H1 (cell line): ENCODE results near the gene FAM174B. TPM values are rescaled to one million over a fixed set of nuclear protein-coding genes. Genes with fewer than 3 reads are reported as not detected.

Source experiments
- CTCF ChIA-PET: fragments of 300-600 bp; sonication (Branson Sonifier 250); formaldehyde crosslinking; loops from one replicate; lab custom pipeline; 2021; ENCODE audit not compliant: partially characterized antibody; lab: Charles Lee
- POLR2A ChIA-PET: fragments of 300-600 bp; sonication (Branson Sonifier 250); formaldehyde crosslinking; loops from one replicate; lab custom pipeline; 2021; ENCODE audit warnings: inconsistent platforms; ENCODE audit not compliant: partially characterized antibody; lab: Charles Lee
- DNase-seq, 2 experiments: peaks; one replicate each; pipeline versions ENCODE4 v3.0.0 to v3.0.0-alpha.2; 2010 to 2022; ENCODE audit warnings: low spot score in 2 of 2, low read depth in 1 of 2, mixed read lengths in 1 of 2
- FAIRE-seq: peaks from 2 replicates; lab custom pipeline; 2011; peaks lifted over from hg19 to GRCh38; lab: Jason Lieb, UNC
- H2AFZ ChIP-seq: 2 replicates; pipeline ENCODE4 v1.8.1; 2012; ENCODE audit warnings: low read length, inconsistent platforms
- H2AK5ac ChIP-seq: 2 replicates; pipeline ENCODE4 v1.6.1; 2013; ENCODE audit warnings: low read depth, low read length
- H2BK120ac ChIP-seq: replicated peaks from 2 replicates; pipeline ENCODE3; 2013; ENCODE audit warnings: low read depth, low read length, inconsistent platforms
- H2BK12ac ChIP-seq: 2 replicates; pipeline ENCODE4 v1.6.1; 2013; ENCODE audit warnings: low read depth, low read length
- H2BK15ac ChIP-seq: 2 replicates; pipeline ENCODE4 v1.6.1; 2013; ENCODE audit warnings: low read length
- H2BK20ac ChIP-seq: 2 replicates; pipeline ENCODE4 v1.6.1; 2013; ENCODE audit warnings: low read length
- H2BK5ac ChIP-seq: 2 replicates; pipeline ENCODE4 v1.6.1; 2013; ENCODE audit warnings: low read depth, low read length
- H3K14ac ChIP-seq: 2 replicates; pipeline ENCODE4 v1.6.1; 2013; ENCODE audit warnings: inconsistent platforms; ENCODE audit not compliant: insufficient read length
- H3K18ac ChIP-seq: 2 replicates; pipeline ENCODE4 v1.6.1; 2013; ENCODE audit warnings: low read length; ENCODE audit errors: extremely low read depth
- H3K23ac ChIP-seq: 2 replicates; pipeline ENCODE4 v1.6.1; 2013; ENCODE audit warnings: inconsistent platforms; ENCODE audit not compliant: insufficient read length
- H3K23me2 ChIP-seq: 2 replicates; pipeline ENCODE4 v1.6.1; 2013; ENCODE audit warnings: low read depth, low read length
- H3K27ac ChIP-seq: 2 replicates; pipeline ENCODE4 v1.6.1; 2011; ENCODE audit warnings: low read depth, low read length, inconsistent platforms
- H3K27me3 ChIP-seq, 4 experiments: replicated peaks in 1 of 4; 1 replicate in 1 of 4; 2 replicates in 3 of 4; pipeline versions ENCODE4 v1.6.1 to v1.8.1; 2011 to 2013; ENCODE audit warnings: low read length in 3 of 4, mild to moderate bottlenecking in 3 of 4, inconsistent platforms in 2 of 4, mixed read lengths in 2 of 4, moderate library complexity in 1 of 4; ENCODE audit not compliant: control insufficient read depth in 3 of 4, insufficient read depth in 3 of 4; ENCODE audit errors: extremely low read depth in 1 of 4
- H3K36me3 ChIP-seq, 4 experiments: 2 replicates each; pipeline versions ENCODE4 v1.6.1 to v1.8.1; 2011 to 2013; ENCODE audit warnings: mild to moderate bottlenecking in 4 of 4, low read length in 3 of 4, moderate library complexity in 2 of 4, control low read depth in 1 of 4, inconsistent platforms in 1 of 4; ENCODE audit not compliant: insufficient read depth in 4 of 4, control insufficient read depth in 2 of 4
- H3K4ac ChIP-seq: replicated peaks from 2 replicates; pipeline ENCODE3; 2013; ENCODE audit warnings: low read length, low read depth, mixed read lengths, inconsistent platforms; ENCODE audit not compliant: insufficient read length
- H3K4me1 ChIP-seq, 4 experiments: replicated peaks in 1 of 4; 1 replicate in 1 of 4; 2 replicates in 3 of 4; pipeline versions ENCODE4 v1.6.1 to v1.8.1; 2011 to 2013; ENCODE audit warnings: low read length in 3 of 4, inconsistent platforms in 2 of 4, mixed read lengths in 1 of 4; ENCODE audit not compliant: insufficient read depth in 4 of 4, control insufficient read depth in 3 of 4
- H3K4me2 ChIP-seq, 2 experiments: 2 replicates each; pipeline versions ENCODE4 v1.6.1 to v1.8.1; 2011 to 2013; ENCODE audit warnings: low read depth in 2 of 2, low read length in 2 of 2, control low read depth in 1 of 2, inconsistent platforms in 1 of 2, mild to moderate bottlenecking in 1 of 2; ENCODE audit not compliant: insufficient read depth in 1 of 2
- H3K4me3 ChIP-seq, 4 experiments: fragments of 200-600, 300-600 bp in 1 of 4; sonication (generic), shearing (Covaris generic), sonication (Bioruptor Twin) in 1 of 4; 2 replicates each; pipeline versions ENCODE4 v1.5.1 to v1.8.1; 2011 to 2016; ENCODE audit warnings: low read length in 4 of 4, low read depth in 3 of 4, control low read depth in 2 of 4, inconsistent platforms in 2 of 4, mild to moderate bottlenecking in 2 of 4, mixed read lengths in 1 of 4, moderate library complexity in 1 of 4; ENCODE audit not compliant: insufficient read depth in 2 of 4; ENCODE audit errors: extremely low read depth in 1 of 4
- H3K56ac ChIP-seq: replicated peaks from 2 replicates; pipeline ENCODE3; 2013; ENCODE audit warnings: low read depth, mild to moderate bottlenecking, mixed read lengths, low read length, inconsistent platforms; ENCODE audit not compliant: insufficient read length
- H3K79me1 ChIP-seq: 2 replicates; pipeline ENCODE4 v1.6.1; 2013; ENCODE audit warnings: low read depth, low read length, control low read depth
- H3K79me2 ChIP-seq, 2 experiments: 2 replicates each; pipeline versions ENCODE4 v1.6.1 to v1.8.1; 2012 to 2013; ENCODE audit warnings: low read length in 2 of 2, mild to moderate bottlenecking in 2 of 2, inconsistent platforms in 1 of 2; ENCODE audit not compliant: insufficient read depth in 2 of 2, control insufficient read depth in 1 of 2
- H3K9ac ChIP-seq, 4 experiments: replicated peaks in 1 of 4; 1 replicate in 1 of 4; 2 replicates in 3 of 4; pipeline versions ENCODE4 v1.6.1 to v1.8.1; 2011 to 2013; ENCODE audit warnings: low read depth in 3 of 4, low read length in 3 of 4, control low read depth in 2 of 4, mild to moderate bottlenecking in 2 of 4, moderate library complexity in 2 of 4, inconsistent platforms in 1 of 4; ENCODE audit errors: extremely low read depth in 1 of 4
- H3K9me3 ChIP-seq, 2 experiments: 2 replicates each; pipeline versions ENCODE4 v1.6.1 to v1.8.1; 2012 to 2013; ENCODE audit warnings: mild to moderate bottlenecking in 2 of 2, moderate library complexity in 2 of 2, control low read depth in 1 of 2, inconsistent platforms in 1 of 2, low read depth in 1 of 2, low read length in 1 of 2, mixed read lengths in 1 of 2; ENCODE audit not compliant: insufficient read depth in 2 of 2
- H4K20me1 ChIP-seq, 2 experiments: replicated peaks in 1 of 2; 2 replicates each; pipeline versions ENCODE3 to v1.8.1; 2011 to 2013; ENCODE audit warnings: inconsistent platforms in 2 of 2, low read length in 2 of 2, mild to moderate bottlenecking in 1 of 2; ENCODE audit not compliant: insufficient read depth in 2 of 2, control insufficient read depth in 1 of 2
- H4K5ac ChIP-seq: 2 replicates; pipeline ENCODE4 v1.6.1; 2013; ENCODE audit warnings: low read length, low read depth, mixed read lengths, inconsistent platforms; ENCODE audit not compliant: insufficient read length
- H4K8ac ChIP-seq: 2 replicates; pipeline ENCODE4 v1.8.0; 2013; ENCODE audit warnings: mild to moderate bottlenecking, moderate library complexity, low read length, inconsistent platforms; ENCODE audit not compliant: insufficient read depth; ENCODE audit errors: extremely low read depth
- H4K91ac ChIP-seq: replicated peaks from 2 replicates; pipeline ENCODE3; 2013; ENCODE audit warnings: low read length, mixed read lengths, inconsistent platforms; ENCODE audit not compliant: insufficient read length
- CHD2 ChIP-seq: IDR thresholded peaks from 2 replicates; pipeline ENCODE4 v1.6.1; 2012; ENCODE audit warnings: low read length, improper control_type of control experiment
- JUND ChIP-seq: IDR thresholded peaks from 2 replicates; pipeline ENCODE4 v1.6.1; 2011; ENCODE audit warnings: mild to moderate bottlenecking, improper control_type of control experiment, low read length
- KDM5A ChIP-seq: fragments of 200-600 bp; IDR thresholded peaks from 2 replicates; pipeline ENCODE4 v1.7.1; 2012; ENCODE audit warnings: mild to moderate bottlenecking, low read length, inconsistent platforms, mixed read lengths
- PHF8 ChIP-seq: fragments of 200-600 bp; sonication (generic); conservative IDR thresholded peaks from 2 replicates; pipeline ENCODE4 v1.7.1; 2012; ENCODE audit warnings: low read depth, mild to moderate bottlenecking, inconsistent platforms, low read length, moderate library complexity
- WGBS, 2 experiments: shearing (Covaris generic) in 1 of 2; methylation state at CpG; one replicate each; pipeline versions ENCODE4 v1.1.6 to v1.1.7; 2013 to 2015; ENCODE audit warnings: low lambda C conversion rate in 2 of 2, mixed read lengths in 2 of 2, inconsistent platforms in 1 of 2, low coverage in 1 of 2, missing lambda C conversion rate in 1 of 2; ENCODE audit not compliant: insufficient replicate concordance in 2 of 2, insufficient coverage in 1 of 2, insufficient read length in 1 of 2; ENCODE audit errors: extremely low coverage in 1 of 2, missing lambda C conversion rate in 1 of 2; 5-methylcytosine and 5-hydroxymethylcytosine counted together
- polyA plus RNA-seq, 7 experiments: library from polyadenylated mRNA; depleted of rRNA in 3 of 7; stranded (reverse) in 5 of 7; unstranded in 2 of 7; fragments of >200 nt in 5 of 7; fragments of 200-250 nt in 2 of 7; gene quantifications; 1 replicate in 5 of 7; 2 replicates in 1 of 7; 4 replicates in 1 of 7; pipeline versions ENCODE4 v1.2.1 to v1.2.3, GENCODE V29; 2011 to 2013; ENCODE audit warnings: missing spikeins in 2 of 7, mixed read lengths in 2 of 7
- total RNA-seq: library from RNA; stranded (reverse); fragmentation: NEBNext Ultra II Directional; extraction: Animal tissue kit (Norgen Biotek cat#: 25700); gene quantifications from 2 replicates; pipeline ENCODE4 v1.2.1, GENCODE V29; 2021
- TF ChIP-seq, protein P1 (sequence below): IDR thresholded peaks from 2 replicates; pipeline ENCODE4 v1.6.1; 2012; ENCODE audit warnings: inconsistent platforms
- TF ChIP-seq, protein P2 (sequence below), 3 experiments: IDR thresholded peaks; 1 replicate in 2 of 3; 2 replicates in 1 of 3; pipeline versions ENCODE4 v1.5.1 to v1.6.1; 2011; ENCODE audit warnings: low read length in 3 of 3, mild to moderate bottlenecking in 3 of 3, inconsistent platforms in 2 of 3, low read depth in 1 of 3, moderate library complexity in 1 of 3; ENCODE audit not compliant: insufficient read depth in 1 of 3; ENCODE audit errors: control extremely low read depth in 1 of 3
- TF ChIP-seq, protein P3 (sequence below): IDR thresholded peaks from 2 replicates; pipeline ENCODE4 v1.6.1; 2012; ENCODE audit warnings: low read length, inconsistent platforms

Gene FAM174B
- total and polyA plus RNA-seq, 2 of the 8 experiments (the other 6 are each of a cell fraction or from before 2014, with no cell fraction given): 9.3 to 35.2 TPM

DNA sequence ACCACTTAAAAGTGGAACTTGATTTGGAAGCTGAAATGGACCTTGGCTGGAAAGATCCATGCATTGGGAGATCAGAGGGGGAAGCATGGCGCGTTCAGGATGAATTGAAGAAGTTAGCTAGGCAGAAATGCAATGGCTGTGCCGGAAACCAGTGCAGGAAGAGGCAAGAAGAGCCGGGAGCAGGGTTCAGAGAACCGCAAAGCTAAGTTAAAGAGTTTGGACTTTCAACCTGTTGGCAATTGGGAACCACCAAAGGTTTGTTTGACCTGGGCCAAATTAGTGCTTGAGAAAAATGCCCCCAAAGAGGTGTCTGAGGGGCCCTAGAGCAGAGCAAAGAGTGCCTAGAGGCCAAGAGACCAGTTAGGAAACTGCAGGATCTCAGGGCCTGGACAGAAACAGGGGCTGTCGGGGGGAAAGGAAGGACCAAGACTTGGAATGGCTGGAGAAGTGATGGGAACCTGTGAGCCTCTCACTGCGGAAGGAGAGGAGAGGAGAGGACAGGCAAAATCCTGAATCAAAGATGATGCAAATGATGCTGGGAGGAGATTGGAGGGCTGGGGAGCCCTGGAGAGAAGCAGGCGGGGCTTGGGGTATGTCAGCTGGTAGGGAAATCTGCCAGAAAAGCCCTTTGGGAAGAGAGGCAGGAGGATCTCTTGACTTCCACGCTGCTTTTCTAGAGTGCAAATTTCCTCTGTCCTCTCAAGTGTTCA, 49.3 kb downstream of the FAM174B start:
- no peaks in the 10 kb centered on the region for H3K79me1 ChIP-seq
- no peak overlapping the region for H2BK120ac ChIP-seq
- no peaks in the 10 kb centered on the region for H3K79me2 ChIP-seq
- POLR2A ChIA-PET: no interaction called here
- H3K27me3 ChIP-seq: no peaks in the 10 kb centered on the region; a peak in 1 of 7 replicates
- no peak overlapping the region for H3K27ac ChIP-seq
- H3K4ac ChIP-seq: no peak overlapping the region
- no peak overlapping the region for H3K4me3 ChIP-seq
- H3K56ac ChIP-seq: no peak overlapping the region
- no peak overlapping the region for H3K18ac ChIP-seq
- CTCF ChIA-PET: interaction anchor here (1.5 kb wide), 1 partner anchor 28 kb away, joined by 5 read pairs; no protein-coding TSS in a partner anchor
- no peaks in the 10 kb centered on the region for H3K23me2 ChIP-seq
- no peak overlapping the region for H4K5ac ChIP-seq
- no peak overlapping the region for H2BK20ac ChIP-seq
- no peak overlapping the region for H3K14ac ChIP-seq
- H3K36me3 ChIP-seq: no peaks in the 10 kb centered on the region
- no peak overlapping the region for H2BK5ac ChIP-seq
- no peak overlapping the region for H2BK12ac ChIP-seq
- no peak overlapping the region for H3K23ac ChIP-seq
- H2AK5ac ChIP-seq: no peak overlapping the region
- FAIRE-seq: no peak
- no peak overlapping the region for H2AFZ ChIP-seq
- no peaks in the 10 kb centered on the region for H4K20me1 ChIP-seq
- peaks cover 4 to 7% of the 10 kb centered on the region in 2 experiments; a peak in 2 of 4 replicates for H3K9me3 ChIP-seq
- WGBS, 2 experiments: 92% methylated on average over 9 of the region's 9 CpGs; no CpG with 5 or more reads in 1 of the 2 experiments
- H3K4me1 ChIP-seq: no peaks in the 10 kb centered on the region
- no peak overlapping the region for H2BK15ac ChIP-seq
- H3K9ac ChIP-seq: no peak overlapping the region
- no peak overlapping the region for H4K91ac ChIP-seq
- no peak overlapping the region for H4K8ac ChIP-seq
- DNase-seq: no peak
- H3K4me2 ChIP-seq: no peak overlapping the region
- TF ChIP-seq, protein P1, sequence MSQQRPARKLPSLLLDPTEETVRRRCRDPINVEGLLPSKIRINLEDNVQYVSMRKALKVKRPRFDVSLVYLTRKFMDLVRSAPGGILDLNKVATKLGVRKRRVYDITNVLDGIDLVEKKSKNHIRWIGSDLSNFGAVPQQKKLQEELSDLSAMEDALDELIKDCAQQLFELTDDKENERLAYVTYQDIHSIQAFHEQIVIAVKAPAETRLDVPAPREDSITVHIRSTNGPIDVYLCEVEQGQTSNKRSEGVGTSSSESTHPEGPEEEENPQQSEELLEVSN: no peak
- TF ChIP-seq, protein P2, sequence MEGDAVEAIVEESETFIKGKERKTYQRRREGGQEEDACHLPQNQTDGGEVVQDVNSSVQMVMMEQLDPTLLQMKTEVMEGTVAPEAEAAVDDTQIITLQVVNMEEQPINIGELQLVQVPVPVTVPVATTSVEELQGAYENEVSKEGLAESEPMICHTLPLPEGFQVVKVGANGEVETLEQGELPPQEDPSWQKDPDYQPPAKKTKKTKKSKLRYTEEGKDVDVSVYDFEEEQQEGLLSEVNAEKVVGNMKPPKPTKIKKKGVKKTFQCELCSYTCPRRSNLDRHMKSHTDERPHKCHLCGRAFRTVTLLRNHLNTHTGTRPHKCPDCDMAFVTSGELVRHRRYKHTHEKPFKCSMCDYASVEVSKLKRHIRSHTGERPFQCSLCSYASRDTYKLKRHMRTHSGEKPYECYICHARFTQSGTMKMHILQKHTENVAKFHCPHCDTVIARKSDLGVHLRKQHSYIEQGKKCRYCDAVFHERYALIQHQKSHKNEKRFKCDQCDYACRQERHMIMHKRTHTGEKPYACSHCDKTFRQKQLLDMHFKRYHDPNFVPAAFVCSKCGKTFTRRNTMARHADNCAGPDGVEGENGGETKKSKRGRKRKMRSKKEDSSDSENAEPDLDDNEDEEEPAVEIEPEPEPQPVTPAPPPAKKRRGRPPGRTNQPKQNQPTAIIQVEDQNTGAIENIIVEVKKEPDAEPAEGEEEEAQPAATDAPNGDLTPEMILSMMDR (IDR thresholded peaks at IDR 0.05; ENCODE audit: control extremely low read depth in 1 of 3, insufficient read depth in 1 of 3, low read depth in 1 of 3, low read length in 3 of 3): no peak
- TF ChIP-seq KDM5A (no peak), JUND (no peak), PHF8 (no peak), CHD2 (no peak)
- TF ChIP-seq, protein P3, sequence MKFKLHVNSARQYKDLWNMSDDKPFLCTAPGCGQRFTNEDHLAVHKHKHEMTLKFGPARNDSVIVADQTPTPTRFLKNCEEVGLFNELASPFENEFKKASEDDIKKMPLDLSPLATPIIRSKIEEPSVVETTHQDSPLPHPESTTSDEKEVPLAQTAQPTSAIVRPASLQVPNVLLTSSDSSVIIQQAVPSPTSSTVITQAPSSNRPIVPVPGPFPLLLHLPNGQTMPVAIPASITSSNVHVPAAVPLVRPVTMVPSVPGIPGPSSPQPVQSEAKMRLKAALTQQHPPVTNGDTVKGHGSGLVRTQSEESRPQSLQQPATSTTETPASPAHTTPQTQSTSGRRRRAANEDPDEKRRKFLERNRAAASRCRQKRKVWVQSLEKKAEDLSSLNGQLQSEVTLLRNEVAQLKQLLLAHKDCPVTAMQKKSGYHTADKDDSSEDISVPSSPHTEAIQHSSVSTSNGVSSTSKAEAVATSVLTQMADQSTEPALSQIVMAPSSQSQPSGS: no peak
